Right lobe of liver (tissue), 4 donors: ENCODE results near the gene HDAC7.

Experiments used
- CTCF ChIP-seq, 4 donors: fragments of 200-600 bp in 3 of 4; fragments of 450-650 bp in 1 of 4; IDR thresholded peaks; one replicate each; pipeline versions ENCODE4 v1.5.1 to v1.8.0; 2016 to 2022; ENCODE audit warnings: antibody characterized with exemption in 4 of 4, mild to moderate bottlenecking in 2 of 4
- POLR2A ChIP-seq: fragments of 450-650 bp; IDR thresholded peaks from one replicate; pipeline ENCODE4 v1.6.1; 2017; ENCODE audit warnings: antibody characterized with exemption, mild to moderate bottlenecking
- donor health status: DM: no; HTN: no; CAD: no.
- donor health status: DM: no; HTN: no; CAD: no.
- donor health status: DM: no; HTN: yes; CAD: no.

GRCh38 chr12:47855502-47855901, 35.8 kb upstream of the HDAC7 start:
- TF ChIP-seq POLR2A, result no peak
- TF ChIP-seq CTCF (IDR thresholded peaks at IDR 0.05), result peak; percentile 11 to 40 (median 26)
